Activated CD4-positive, alpha-beta T cell treated with anti-CD3 and anti-CD28 coated beads, Interleukin-2, Interleukin-4, amounts not matched to agents 100 ng/mL and 50 ng/mL, durations not matched to agents 16 hours and 8 hours (primary cell): ENCODE measurements around the gene ETV1.

Experiments used
- DNase-seq: peaks from one replicate; pipeline ENCODE4 v3.0.0-alpha.2; 2020; ENCODE audit warnings: low spot score

Gene ETV1

GRCh38 chr7:13986208-13986607 is 3.3 kb downstream of the ETV1 start:
- no peak for DNase-seq

GRCh38 chr7:13984831-13985685 is 4.4 kb downstream of the ETV1 start:
- no peak for DNase-seq

GRCh38 chr7:13984061-13984460 is 5.4 kb downstream of the ETV1 start:
- no peak for DNase-seq

- no peak for DNase-seq
These were observed 6.4 kb downstream of the ETV1 start for GRCh38 chr7:13982940-13983677.

- DNase-seq, result no peak
These were observed 8.4 kb downstream of the ETV1 start for GRCh38 chr7:13981070-13981469.

- DNase-seq, result no peak
These were observed 9.0 kb downstream of the ETV1 start for GRCh38 chr7:13980474-13980873.

- no peak for DNase-seq
These were observed 9.6 kb downstream of the ETV1 start for GRCh38 chr7:13979671-13980435.

- no peak for DNase-seq
These were observed 12.9 kb downstream of the ETV1 start for GRCh38 chr7:13976594-13976993.

GRCh38 chr7:13965077-13965476 is 24.4 kb downstream of the ETV1 start:
- no peak for DNase-seq

GRCh38 chr7:13963925-13964324 is 25.5 kb downstream of the ETV1 start:
- DNase-seq, result no peak

- no peak for DNase-seq
These were observed 34.0 kb downstream of the ETV1 start for GRCh38 chr7:13955494-13955893.

- DNase-seq, result no peak
These were observed 36.1 kb downstream of the ETV1 start for GRCh38 chr7:13953368-13953767.

- no peak for DNase-seq
These were observed 36.5 kb downstream of the ETV1 start for GRCh38 chr7:13952921-13953320.

GRCh38 chr7:13949939-13950338 is 39.5 kb downstream of the ETV1 start:
- DNase-seq, result no peak

- DNase-seq, result no peak
These were observed 40.0 kb downstream of the ETV1 start for GRCh38 chr7:13949445-13949844.

- DNase-seq, result no peak
These were observed 41.3 kb downstream of the ETV1 start for GRCh38 chr7:13948019-13948801.

- DNase-seq, result no peak
These were observed 41.9 kb downstream of the ETV1 start for GRCh38 chr7:13947535-13947934.

- no peak for DNase-seq
These were observed 43.3 kb downstream of the ETV1 start for GRCh38 chr7:13946181-13946580.

- DNase-seq, result no peak
These were observed 43.8 kb downstream of the ETV1 start for GRCh38 chr7:13945670-13946069.

GRCh38 chr7:13933536-13933935 is 55.9 kb downstream of the ETV1 start:
- no peak for DNase-seq

GRCh38 chr7:13933091-13933490 is 56.4 kb downstream of the ETV1 start:
- DNase-seq, result no peak

- no peak for DNase-seq
These were observed 57.3 kb downstream of the ETV1 start for GRCh38 chr7:13932131-13932530.
